ENCODE measurements around the gene SH3PXD2B. TPM values are rescaled to one million over a fixed set of nuclear protein-coding genes. Genes with fewer than 3 reads are reported as not detected.

The SH3PXD2B gene
- polyA plus RNA-seq, 3 donors: 0.19 to 0.77 (median 0.31) TPM

GRCh38 chr5:172484664-172485063 lies 30.3 kb upstream of the SH3PXD2B start:
- Histone ChIP-seq H3K4me2 (replicated peaks; ENCODE audit: extremely low read depth, low read length, poor library complexity, severe bottlenecking) (no peak overlapping the region), H3K9me3 (replicated peaks in 1 of 2; ENCODE audit: control insufficient read depth in 1 of 2, insufficient read depth in 1 of 2, low read length in 2 of 2) (peaks cover 6% of the 10 kb centered on the region in 2 donors), H3K4me1 (ENCODE audit: control insufficient read depth in 1 of 2, insufficient read depth in 2 of 2, low read length in 2 of 2) (no peaks in the 10 kb centered on the region), H3K4me3 (replicated peaks in 1 of 3; ENCODE audit: low read depth in 2 of 3, low read length in 3 of 3) (no peak overlapping the region), H3K27ac (ENCODE audit: low read depth in 1 of 2, low read length in 2 of 2) (no peak overlapping the region), H4K20me1 (ENCODE audit: insufficient read depth, low read length) (no peaks in the 10 kb centered on the region), H3K36me3 (replicated peaks in 1 of 2; ENCODE audit: control insufficient read depth in 1 of 2, insufficient read depth in 2 of 2, low read length in 2 of 2) (no peaks in the 10 kb centered on the region), H3K27me3 (ENCODE audit: control insufficient read depth in 2 of 2, insufficient read depth in 2 of 2, low read length in 2 of 2) (no peaks in the 10 kb centered on the region), H3K79me2 (ENCODE audit: insufficient read depth, low read length) (no peaks in the 10 kb centered on the region), H3K9ac (ENCODE audit: insufficient read depth, low read length, poor library complexity, severe bottlenecking) (no peak overlapping the region), H2AFZ (ENCODE audit: insufficient read depth, low read depth, low read length, poor library complexity, severe bottlenecking) (no peak overlapping the region)
- intact Hi-C loops (cut with micrococcal nuclease): no loop called here
- no peak overlapping the region for H3K27ac Mint-ChIP-seq
- no peaks in the 10 kb centered on the region for H3K4me1 Mint-ChIP-seq
- TF ChIP-seq CTCF (IDR thresholded peaks at IDR 0.05): no peak
- no peak overlapping the region for H3K4me3 Mint-ChIP-seq
- H3K36me3 Mint-ChIP-seq: no peaks in the 10 kb centered on the region
- WGBS (ENCODE audit: insufficient coverage): 94% methylated on average over 8 of the region's 9 CpGs
- peaks cover 4 to 8% (median 4%) of the 10 kb centered on the region in 3 donors for H3K27me3 Mint-ChIP-seq (ENCODE audit: low read depth in 3 of 3)
- H3K9me3 Mint-ChIP-seq: peaks cover 0 to 4% (median 2%) of the 10 kb centered on the region in 7 donors
- no peak for DNase-seq

GRCh38 chr5:172482156-172483020 lies 28.1 kb upstream of the SH3PXD2B start:
- Histone ChIP-seq H3K79me2 (ENCODE audit: insufficient read depth, low read length) (no peaks in the 10 kb centered on the region), H3K4me1 (ENCODE audit: control insufficient read depth in 1 of 2, insufficient read depth in 2 of 2, low read length in 2 of 2) (no peaks in the 10 kb centered on the region), H3K9me3 (replicated peaks in 1 of 2; ENCODE audit: control insufficient read depth in 1 of 2, insufficient read depth in 1 of 2, low read length in 2 of 2) (peaks cover 6% of the 10 kb centered on the region in 2 donors), H3K9ac (ENCODE audit: insufficient read depth, low read length, poor library complexity, severe bottlenecking) (no peak overlapping the region), H2AFZ (ENCODE audit: insufficient read depth, low read depth, low read length, poor library complexity, severe bottlenecking) (no peak overlapping the region), H3K36me3 (replicated peaks in 1 of 2; ENCODE audit: control insufficient read depth in 1 of 2, insufficient read depth in 2 of 2, low read length in 2 of 2) (no peaks in the 10 kb centered on the region), H3K4me2 (replicated peaks; ENCODE audit: extremely low read depth, low read length, poor library complexity, severe bottlenecking) (no peak overlapping the region), H4K20me1 (ENCODE audit: insufficient read depth, low read length) (no peaks in the 10 kb centered on the region), H3K27ac (ENCODE audit: low read depth in 1 of 2, low read length in 2 of 2) (no peak overlapping the region), H3K4me3 (replicated peaks in 1 of 3; ENCODE audit: low read depth in 2 of 3, low read length in 3 of 3) (no peak overlapping the region), H3K27me3 (ENCODE audit: control insufficient read depth in 2 of 2, insufficient read depth in 2 of 2, low read length in 2 of 2) (no peaks in the 10 kb centered on the region)
- Mint-ChIP-seq H3K9me3 (peaks cover 0 to 4% (median 2%) of the 10 kb centered on the region in 7 donors), H3K4me3 (no peak overlapping the region), H3K36me3 (no peaks in the 10 kb centered on the region), H3K27me3 (ENCODE audit: low read depth in 3 of 3) (peaks cover 3 to 8% (median 6%) of the 10 kb centered on the region in 3 donors), H3K27ac (peak overlapping the region in 1 of 7 donors; percentile 20), H3K4me1 (peaks cover 2% of the 10 kb centered on the region)
- intact Hi-C loops (cut with micrococcal nuclease): no loop called here
- no peak for TF ChIP-seq CTCF (IDR thresholded peaks at IDR 0.05)
- no peak for DNase-seq
- WGBS (ENCODE audit: insufficient coverage): 91% methylated on average over 13 of the region's 15 CpGs

Measured in CD14-positive monocyte (primary cell).